ENCODE measurements around the gene GOLGA5. TPM values are rescaled to one million over a fixed set of nuclear protein-coding genes. Genes with fewer than 3 reads are reported as not detected.
"Not testable (repeated sequence)": the region's sequence is repeated elsewhere in the genome, so short reads cannot be mapped to it uniquely, and the experiment has no call there.

GOLGA5 gene
- total and polyA plus RNA-seq, 2 donors (not counting 3 experiments of a cell fraction or from before 2014, with no cell fraction given), result 16.3 to 28.9 TPM

- Histone ChIP-seq H3K4me3 (replicated peaks in 1 of 3; ENCODE audit: insufficient read depth in 1 of 3, low read depth in 1 of 3, low read length in 3 of 3) (no peak overlapping the region), H3K4me1 (ENCODE audit: control insufficient read depth, extremely low read depth, insufficient read depth, low read length) (no peaks in the 10 kb centered on the region), H3K27me3 (ENCODE audit: control insufficient read depth in 2 of 2, insufficient read depth in 2 of 2, low read length in 2 of 2) (no peaks in the 10 kb centered on the region), H2AFZ (ENCODE audit: low read depth, low read length) (no peak overlapping the region), H3K9me1 (replicated peaks; ENCODE audit: control insufficient read depth, extremely low read depth, insufficient read depth, low read length) (no peaks in the 10 kb centered on the region), H3K79me2 (ENCODE audit: control insufficient read depth, insufficient read depth, low read length) (no peaks in the 10 kb centered on the region), H3K4me2 (ENCODE audit: insufficient read depth, low read length) (no peak overlapping the region), H3K9ac (replicated peaks; ENCODE audit: extremely low read depth, insufficient read depth, low read length) (no peak overlapping the region), H3K36me3 (ENCODE audit: control insufficient read depth in 2 of 2, extremely low read depth in 1 of 2, insufficient read depth in 2 of 2, low read length in 2 of 2) (no peaks in the 10 kb centered on the region), H3K27ac (ENCODE audit: insufficient read depth, low read depth, low read length) (no peak overlapping the region), H4K20me1 (replicated peaks; ENCODE audit: control insufficient read depth, extremely low read depth, insufficient read depth, low read length) (no peaks in the 10 kb centered on the region), H3K9me3 (replicated peaks; ENCODE audit: control insufficient read depth, insufficient read depth, low read length) (no peaks in the 10 kb centered on the region)
- no peak for DNase-seq (ENCODE audit: low read depth, low spot score)
- FAIRE-seq, result no peak
- intact Hi-C loops (cut with micrococcal nuclease), result no loop called here
- ChIA-PET CTCF (interaction anchor here (1.4 kb wide), 1 partner anchor 9 kb away, joined by 3 read pairs; no protein-coding TSS in a partner anchor), POLR2A (no interaction called here)
- BruUV-seq (replicated peaks), result no TSS peak
- TF ChIP-seq EZH2 (IDR thresholded peaks at IDR 0.05; ENCODE audit: borderline replicate concordance, low read depth, low read length, severe bottlenecking), result no peak
- TF ChIP-seq JUN (IDR thresholded peaks at IDR 0.05; ENCODE audit: borderline replicate concordance, insufficient read depth, insufficient read length, low read depth), result no peak
- TF ChIP-seq MYC (IDR thresholded peaks at IDR 0.05; ENCODE audit: low read depth, low read length), result no peak
- dilution Hi-C loops (cut with MboI; ENCODE audit: extremely low pct_ligation_motif_present, low sequenced_read_pairs), result no loop called here
Measured at GRCh38 chr14:92774572-92774971, 19.5 kb upstream of the GOLGA5 start.

- not testable (repeated sequence) for H4K20me1 ChIP-seq (replicated peaks; ENCODE audit: control insufficient read depth, extremely low read depth, insufficient read depth, low read length)
Measured at GRCh38 chr14:92775292-92775691, 18.8 kb upstream of the GOLGA5 start.

DNA sequence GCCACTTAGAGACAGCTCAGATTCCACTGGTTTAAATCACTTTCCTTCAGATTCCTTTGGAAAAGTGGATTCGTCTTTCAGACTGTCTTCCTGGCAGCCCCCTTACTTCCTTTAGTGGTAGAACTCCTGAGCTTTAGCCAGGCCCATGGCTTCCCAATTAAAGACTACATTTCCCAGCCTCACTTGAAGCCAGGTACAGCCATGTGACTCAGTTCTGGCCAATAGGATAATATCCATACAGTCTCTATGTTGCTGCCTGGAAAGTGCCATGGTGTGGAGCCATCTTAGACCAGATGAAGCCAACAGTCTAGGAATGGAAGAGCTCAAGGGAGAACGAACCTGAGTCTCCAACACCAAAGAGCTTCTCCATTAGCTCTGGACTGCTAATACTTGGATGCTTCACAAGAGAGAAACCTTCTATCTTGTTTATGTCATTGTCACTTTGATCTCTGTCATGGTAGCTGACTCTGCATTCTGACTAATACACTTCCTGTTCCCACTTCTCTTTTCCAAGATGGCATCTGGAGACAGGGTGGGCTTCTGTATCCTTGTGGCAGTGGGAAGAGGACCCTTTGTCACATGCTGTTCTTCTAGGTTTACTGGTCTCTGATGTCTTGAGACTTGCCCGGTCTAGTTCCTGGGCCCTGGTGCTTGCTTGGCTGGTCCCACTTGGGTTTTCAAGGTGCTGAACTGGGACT, 15.1 kb upstream of the GOLGA5 start:
- DNase-seq (ENCODE audit: low read depth, low spot score); H2AFZ ChIP-seq (ENCODE audit: low read depth, low read length); H3K4me3 ChIP-seq (replicated peaks in 1 of 3; ENCODE audit: insufficient read depth in 1 of 3, low read depth in 1 of 3, low read length in 3 of 3); intact Hi-C loops (cut with micrococcal nuclease); POLR2A ChIA-PET; H3K79me2 ChIP-seq (ENCODE audit: control insufficient read depth, insufficient read depth, low read length); H3K27ac ChIP-seq (ENCODE audit: insufficient read depth, low read depth, low read length); H3K27me3 ChIP-seq (ENCODE audit: control insufficient read depth in 2 of 2, insufficient read depth in 2 of 2, low read length in 2 of 2); dilution Hi-C loops (cut with MboI; ENCODE audit: extremely low pct_ligation_motif_present, low sequenced_read_pairs); H4K20me1 ChIP-seq (replicated peaks; ENCODE audit: control insufficient read depth, extremely low read depth, insufficient read depth, low read length); H3K9ac ChIP-seq (replicated peaks; ENCODE audit: extremely low read depth, insufficient read depth, low read length); H3K9me3 ChIP-seq (replicated peaks; ENCODE audit: control insufficient read depth, insufficient read depth, low read length); H3K4me1 ChIP-seq (ENCODE audit: control insufficient read depth, extremely low read depth, insufficient read depth, low read length); H3K36me3 ChIP-seq (ENCODE audit: control insufficient read depth in 2 of 2, extremely low read depth in 1 of 2, insufficient read depth in 2 of 2, low read length in 2 of 2); H3K4me2 ChIP-seq (ENCODE audit: insufficient read depth, low read length); BruUV-seq (replicated peaks); H3K9me1 ChIP-seq (replicated peaks; ENCODE audit: control insufficient read depth, extremely low read depth, insufficient read depth, low read length): not testable (repeated sequence)
- CTCF ChIA-PET, result interaction anchor here (1.1 kb wide), 1 partner anchor 64 kb away, joined by 5 read pairs; no protein-coding TSS in a partner anchor
- peak; percentile 87 for FAIRE-seq

More at GRCh38 chr14:92775292-92775691, 18.8 kb upstream of the GOLGA5 start:
- CTCF ChIA-PET, result interaction anchor here (1.4 to 1.6 kb wide), 2 partner anchors 9 to 88 kb away, joined by 3 to 4 read pairs; no protein-coding TSS in a partner anchor
- H3K27ac ChIP-seq (ENCODE audit: insufficient read depth, low read depth, low read length); H3K4me2 ChIP-seq (ENCODE audit: insufficient read depth, low read length); POLR2A ChIA-PET; H3K4me3 ChIP-seq (replicated peaks in 1 of 3; ENCODE audit: insufficient read depth in 1 of 3, low read depth in 1 of 3, low read length in 3 of 3); H3K4me1 ChIP-seq (ENCODE audit: control insufficient read depth, extremely low read depth, insufficient read depth, low read length); DNase-seq (ENCODE audit: low read depth, low spot score); intact Hi-C loops (cut with micrococcal nuclease); H3K9me1 ChIP-seq (replicated peaks; ENCODE audit: control insufficient read depth, extremely low read depth, insufficient read depth, low read length); H3K9ac ChIP-seq (replicated peaks; ENCODE audit: extremely low read depth, insufficient read depth, low read length); H3K9me3 ChIP-seq (replicated peaks; ENCODE audit: control insufficient read depth, insufficient read depth, low read length); H3K27me3 ChIP-seq (ENCODE audit: control insufficient read depth in 2 of 2, insufficient read depth in 2 of 2, low read length in 2 of 2); H2AFZ ChIP-seq (ENCODE audit: low read depth, low read length); H3K36me3 ChIP-seq (ENCODE audit: control insufficient read depth in 2 of 2, extremely low read depth in 1 of 2, insufficient read depth in 2 of 2, low read length in 2 of 2); H3K79me2 ChIP-seq (ENCODE audit: control insufficient read depth, insufficient read depth, low read length); dilution Hi-C loops (cut with MboI; ENCODE audit: extremely low pct_ligation_motif_present, low sequenced_read_pairs); FAIRE-seq; BruUV-seq (replicated peaks): not testable (repeated sequence)

All from endothelial cell of umbilical vein (primary cell).